Stimulated activated CD8-positive, alpha-beta memory T cell treated with anti-CD3 and anti-CD28 coated beads, Interleukin-4, amount 100 ng/mL, for 48 hours (primary cell): ENCODE measurements around the gene TMEM205.
"Not testable (repeated sequence)": the region's sequence is repeated elsewhere in the genome, so short reads cannot be mapped to it uniquely, and the experiment has no call there.

Experiments used
- DNase-seq: peaks from one replicate; pipeline ENCODE4 v3.0.0-alpha.2; 2020

TMEM205 gene

GRCh38 chr19:11346104-11346940 is at the start of gene TMEM205, which contains the start of gene CCDC159:
TMEM205 (minus strand) TSS chr19:11346268; CDS start chr19:11345619, 649 bp downstream.
CCDC159 (plus strand) TSS chr19:11346519; CDS start chr19:11346607, 88 bp downstream.
- peak; percentile 98 for DNase-seq

- DNase-seq, result no peak
Measured at GRCh38 chr19:11390933-11391680, 45.0 kb upstream of the TMEM205 start.

- no peak for DNase-seq
Measured at GRCh38 chr19:11390359-11390758, 44.3 kb upstream of the TMEM205 start.

GRCh38 chr19:11387162-11388034 is 41.3 kb upstream of the TMEM205 start:
- DNase-seq, result no peak

GRCh38 chr19:11384778-11385129 is 38.7 kb upstream of the TMEM205 start:
- DNase-seq, result no peak

GRCh38 chr19:11383706-11384048 is 37.6 kb upstream of the TMEM205 start:
- no peak for DNase-seq

- DNase-seq, result peak; percentile 78
Measured at GRCh38 chr19:11382898-11383705, 37.0 kb upstream of the TMEM205 start.

- DNase-seq, result peak; percentile 96
Measured at GRCh38 chr19:11380653-11381537, 34.8 kb upstream of the TMEM205 start.

GRCh38 chr19:11379857-11380350 is 33.8 kb upstream of the TMEM205 start:
- no peak for DNase-seq

GRCh38 chr19:11379269-11379845 is 33.3 kb upstream of the TMEM205 start:
- not testable (repeated sequence) for DNase-seq

GRCh38 chr19:11378319-11379189 is 32.5 kb upstream of the TMEM205 start:
- DNase-seq, result peak; percentile 53

- DNase-seq, result no peak
Measured at GRCh38 chr19:11377756-11378155, 31.7 kb upstream of the TMEM205 start.

- DNase-seq, result no peak
Measured at GRCh38 chr19:11377237-11377636, 31.2 kb upstream of the TMEM205 start.

GRCh38 chr19:11375143-11375948 is 29.3 kb upstream of the TMEM205 start:
- DNase-seq, result peak; percentile 77

- DNase-seq, result peak; percentile 96
Measured at GRCh38 chr19:11374433-11375142, 28.5 kb upstream of the TMEM205 start, which contains the start of gene SWSAP1. SWSAP1 (plus strand) TSS chr19:11374666; CDS start chr19:11374681, 15 bp downstream.

GRCh38 chr19:11373885-11374432 is 27.9 kb upstream of the TMEM205 start:
- DNase-seq, result no peak

- DNase-seq, result no peak
Measured at GRCh38 chr19:11373166-11373884, 27.3 kb upstream of the TMEM205 start.
